ENCODE data around the gene NDUFS6.

Gene NDUFS6

GRCh38 chr5:1759378-1759970 lies 41.7 kb upstream of the NDUFS6 start:
- Histone ChIP-seq H3K27me3 (ENCODE audit: control insufficient read depth, insufficient read depth, low read length, poor library complexity, severe bottlenecking) (no peaks in the 10 kb centered on the region), H3K9me3 (ENCODE audit: control insufficient read depth, low read length) (no peaks in the 10 kb centered on the region), H3K4me1 (ENCODE audit: control insufficient read depth, insufficient read depth, low read length) (no peaks in the 10 kb centered on the region), H3K27ac (ENCODE audit: insufficient read depth, low read depth, low read length, poor library complexity, severe bottlenecking) (no peak overlapping the region), H3K4me3 (ENCODE audit: insufficient read depth, low read depth, low read length) (no peak overlapping the region), H3K36me3 (ENCODE audit: control insufficient read depth, insufficient read depth, low read length) (no peaks in the 10 kb centered on the region)
- WGBS, 2 experiments = 86 to 90% methylated on average over 13 of the region's 13 CpGs

GRCh38 chr5:1760231-1760630 lies 41.0 kb upstream of the NDUFS6 start:
- WGBS, 2 experiments = 94 to 100% methylated on average over 3 of the region's 4 CpGs
- no peaks in the 10 kb centered on the region for H3K36me3 ChIP-seq (ENCODE audit: control insufficient read depth, insufficient read depth, low read length)
- no peaks in the 10 kb centered on the region for H3K27me3 ChIP-seq (ENCODE audit: control insufficient read depth, insufficient read depth, low read length, poor library complexity, severe bottlenecking)
- no peak overlapping the region for H3K27ac ChIP-seq (ENCODE audit: insufficient read depth, low read depth, low read length, poor library complexity, severe bottlenecking)
- no peaks in the 10 kb centered on the region for H3K9me3 ChIP-seq (ENCODE audit: control insufficient read depth, low read length)
- no peak overlapping the region for H3K4me3 ChIP-seq (ENCODE audit: insufficient read depth, low read depth, low read length)
- no peaks in the 10 kb centered on the region for H3K4me1 ChIP-seq (ENCODE audit: control insufficient read depth, insufficient read depth, low read length)

GRCh38 chr5:1760656-1761452 lies 40.4 kb upstream of the NDUFS6 start:
- H3K27ac ChIP-seq (ENCODE audit: insufficient read depth, low read depth, low read length, poor library complexity, severe bottlenecking) = no peak overlapping the region
- H3K36me3 ChIP-seq (ENCODE audit: control insufficient read depth, insufficient read depth, low read length) = no peaks in the 10 kb centered on the region
- H3K4me3 ChIP-seq (ENCODE audit: insufficient read depth, low read depth, low read length) = no peak overlapping the region
- no peaks in the 10 kb centered on the region for H3K27me3 ChIP-seq (ENCODE audit: control insufficient read depth, insufficient read depth, low read length, poor library complexity, severe bottlenecking)
- H3K9me3 ChIP-seq (ENCODE audit: control insufficient read depth, low read length) = no peaks in the 10 kb centered on the region
- WGBS, 2 experiments = 86 to 87% methylated on average over 28 of the region's 28 CpGs
- H3K4me1 ChIP-seq (ENCODE audit: control insufficient read depth, insufficient read depth, low read length) = no peaks in the 10 kb centered on the region

- no peaks in the 10 kb centered on the region for H3K4me1 ChIP-seq (ENCODE audit: control insufficient read depth, insufficient read depth, low read length)
- no peak overlapping the region for H3K27ac ChIP-seq (ENCODE audit: insufficient read depth, low read depth, low read length, poor library complexity, severe bottlenecking)
- no peaks in the 10 kb centered on the region for H3K36me3 ChIP-seq (ENCODE audit: control insufficient read depth, insufficient read depth, low read length)
- no peaks in the 10 kb centered on the region for H3K9me3 ChIP-seq (ENCODE audit: control insufficient read depth, low read length)
- H3K4me3 ChIP-seq (ENCODE audit: insufficient read depth, low read depth, low read length) = no peak overlapping the region
- no peaks in the 10 kb centered on the region for H3K27me3 ChIP-seq (ENCODE audit: control insufficient read depth, insufficient read depth, low read length, poor library complexity, severe bottlenecking)
- 92 to 93% methylated on average over 11 of the region's 11 CpGs for WGBS, 2 experiments
Measured at GRCh38 chr5:1761453-1761755, 39.8 kb upstream of the NDUFS6 start.

GRCh38 chr5:1762121-1762882 lies 38.9 kb upstream of the NDUFS6 start:
- H3K4me3 ChIP-seq (ENCODE audit: insufficient read depth, low read depth, low read length) = no peak overlapping the region
- 91 to 92% methylated on average over 25 of the region's 25 CpGs for WGBS, 2 experiments
- H3K4me1 ChIP-seq (ENCODE audit: control insufficient read depth, insufficient read depth, low read length) = no peaks in the 10 kb centered on the region

GRCh38 chr5:1762883-1763547 lies 38.2 kb upstream of the NDUFS6 start:
- H3K27ac ChIP-seq (ENCODE audit: insufficient read depth, low read depth, low read length, poor library complexity, severe bottlenecking) = no peak overlapping the region
- no peak overlapping the region for H3K4me3 ChIP-seq (ENCODE audit: insufficient read depth, low read depth, low read length)
- no peaks in the 10 kb centered on the region for H3K27me3 ChIP-seq (ENCODE audit: control insufficient read depth, insufficient read depth, low read length, poor library complexity, severe bottlenecking)
- H3K4me1 ChIP-seq (ENCODE audit: control insufficient read depth, insufficient read depth, low read length) = no peaks in the 10 kb centered on the region
- 87 to 89% methylated on average over 13 of the region's 13 CpGs for WGBS, 2 experiments
- no peaks in the 10 kb centered on the region for H3K36me3 ChIP-seq (ENCODE audit: control insufficient read depth, insufficient read depth, low read length)
- no peaks in the 10 kb centered on the region for H3K9me3 ChIP-seq (ENCODE audit: control insufficient read depth, low read length)

More at GRCh38 chr5:1762121-1762882, 38.9 kb upstream of the NDUFS6 start:
- no peaks in the 10 kb centered on the region for H3K36me3 ChIP-seq (ENCODE audit: control insufficient read depth, insufficient read depth, low read length)
- H3K9me3 ChIP-seq (ENCODE audit: control insufficient read depth, low read length) = no peaks in the 10 kb centered on the region
- H3K27me3 ChIP-seq (ENCODE audit: control insufficient read depth, insufficient read depth, low read length, poor library complexity, severe bottlenecking) = no peaks in the 10 kb centered on the region
- no peak overlapping the region for H3K27ac ChIP-seq (ENCODE audit: insufficient read depth, low read depth, low read length, poor library complexity, severe bottlenecking)

GRCh38 chr5:1763548-1763911 lies 37.7 kb upstream of the NDUFS6 start:
- 39 to 40% methylated on average over 15 of the region's 15 CpGs for WGBS, 2 experiments
- H3K36me3 ChIP-seq (ENCODE audit: control insufficient read depth, insufficient read depth, low read length) = no peaks in the 10 kb centered on the region
- H3K4me1 ChIP-seq (ENCODE audit: control insufficient read depth, insufficient read depth, low read length) = no peaks in the 10 kb centered on the region
- no peaks in the 10 kb centered on the region for H3K9me3 ChIP-seq (ENCODE audit: control insufficient read depth, low read length)
- no peak overlapping the region for H3K27ac ChIP-seq (ENCODE audit: insufficient read depth, low read depth, low read length, poor library complexity, severe bottlenecking)
- no peaks in the 10 kb centered on the region for H3K27me3 ChIP-seq (ENCODE audit: control insufficient read depth, insufficient read depth, low read length, poor library complexity, severe bottlenecking)
- no peak overlapping the region for H3K4me3 ChIP-seq (ENCODE audit: insufficient read depth, low read depth, low read length)

- Histone ChIP-seq H3K4me1 (ENCODE audit: control insufficient read depth, insufficient read depth, low read length) (no peaks in the 10 kb centered on the region), H3K4me3 (ENCODE audit: insufficient read depth, low read depth, low read length) (no peak overlapping the region), H3K9me3 (ENCODE audit: control insufficient read depth, low read length) (no peaks in the 10 kb centered on the region), H3K36me3 (ENCODE audit: control insufficient read depth, insufficient read depth, low read length) (no peaks in the 10 kb centered on the region), H3K27me3 (ENCODE audit: control insufficient read depth, insufficient read depth, low read length, poor library complexity, severe bottlenecking) (no peaks in the 10 kb centered on the region), H3K27ac (ENCODE audit: insufficient read depth, low read depth, low read length, poor library complexity, severe bottlenecking) (no peak overlapping the region)
- WGBS, 2 experiments = 91 to 93% methylated on average over 32 of the region's 32 CpGs
Measured at GRCh38 chr5:1763960-1764605, 37.1 kb upstream of the NDUFS6 start.

- Histone ChIP-seq H3K9me3 (ENCODE audit: control insufficient read depth, low read length) (no peaks in the 10 kb centered on the region), H3K4me1 (ENCODE audit: control insufficient read depth, insufficient read depth, low read length) (no peaks in the 10 kb centered on the region), H3K27me3 (ENCODE audit: control insufficient read depth, insufficient read depth, low read length, poor library complexity, severe bottlenecking) (no peaks in the 10 kb centered on the region), H3K36me3 (ENCODE audit: control insufficient read depth, insufficient read depth, low read length) (no peaks in the 10 kb centered on the region), H3K27ac (ENCODE audit: insufficient read depth, low read depth, low read length, poor library complexity, severe bottlenecking) (no peak overlapping the region), H3K4me3 (ENCODE audit: insufficient read depth, low read depth, low read length) (no peak overlapping the region)
- WGBS, 2 experiments = 92 to 93% methylated on average over 11 of the region's 11 CpGs
Measured at GRCh38 chr5:1764606-1764960, 36.6 kb upstream of the NDUFS6 start.
